Measurements from ENCODE around the gene GPATCH8.
A peak's percentile ranks its signal among the peaks of the same experiment; 100 is the strongest.
"Not testable (repeated sequence)": the region's sequence is repeated elsewhere in the genome, so short reads cannot be mapped to it uniquely, and the experiment has no call there.

The GPATCH8 gene

GRCh38 chr17:44523672-44523972 lies 20.4 kb upstream of the GPATCH8 start:
- no peak for DNase-seq

GRCh38 chr17:44522883-44523671 lies 19.9 kb upstream of the GPATCH8 start:
- DNase-seq, result peak; percentile 60

GRCh38 chr17:44518032-44518431 lies 14.8 kb upstream of the GPATCH8 start:
- DNase-seq, result no peak

GRCh38 chr17:44511241-44512134 lies 8.3 kb upstream of the GPATCH8 start:
- DNase-seq, result not testable (repeated sequence)

GRCh38 chr17:44506939-44507604 lies 3.9 kb upstream of the GPATCH8 start:
- DNase-seq, result not testable (repeated sequence)

- no peak for DNase-seq
These were observed 534 bp downstream of the GPATCH8 start for GRCh38 chr17:44502598-44503146.

- DNase-seq, result no peak
These were observed 1.3 kb downstream of the GPATCH8 start for GRCh38 chr17:44501866-44502375.

GRCh38 chr17:44499722-44500121 lies 3.5 kb downstream of the GPATCH8 start:
- DNase-seq, result no peak

GRCh38 chr17:44496815-44497214 lies 6.4 kb downstream of the GPATCH8 start:
- no peak for DNase-seq

- no peak for DNase-seq
These were observed 9.9 kb downstream of the GPATCH8 start for GRCh38 chr17:44493339-44493738.

GRCh38 chr17:44492706-44493272 lies 10.4 kb downstream of the GPATCH8 start:
- no peak for DNase-seq

GRCh38 chr17:44489581-44489980 lies 13.6 kb downstream of the GPATCH8 start:
- DNase-seq, result no peak

- DNase-seq, result no peak
These were observed 16.0 kb downstream of the GPATCH8 start for GRCh38 chr17:44487170-44487569.

- DNase-seq, result no peak
These were observed 29.8 kb downstream of the GPATCH8 start for GRCh38 chr17:44473367-44473766.

- DNase-seq, result no peak
These were observed 33.5 kb downstream of the GPATCH8 start for GRCh38 chr17:44469676-44470075.

GRCh38 chr17:44467108-44467507 lies 36.1 kb downstream of the GPATCH8 start:
- no peak for DNase-seq

GRCh38 chr17:44466339-44466738 lies 36.9 kb downstream of the GPATCH8 start:
- DNase-seq, result no peak

- DNase-seq, result no peak
These were observed 37.3 kb downstream of the GPATCH8 start for GRCh38 chr17:44465897-44466296.

- DNase-seq, result no peak
These were observed 37.9 kb downstream of the GPATCH8 start for GRCh38 chr17:44465276-44465675.

- DNase-seq, result no peak
These were observed 39.2 kb downstream of the GPATCH8 start for GRCh38 chr17:44464037-44464436.

GRCh38 chr17:44451832-44452231 lies 51.4 kb downstream of the GPATCH8 start:
- DNase-seq, result no peak

GRCh38 chr17:44451016-44451627 lies 52.1 kb downstream of the GPATCH8 start:
- DNase-seq, result no peak
